ENCODE data around the gene MMS22L. TPM values are rescaled to one million over a fixed set of nuclear protein-coding genes. Genes with fewer than 3 reads are reported as not detected.

Gene MMS22L
- total RNA-seq, 1 experiment from 2014 or later = 19.3 TPM

- Histone ChIP-seq H3K27me3 (ENCODE audit: low read length) (no peaks in the 10 kb centered on the region), H3K4me2 (ENCODE audit: low read length) (no peak overlapping the region), H3K9ac (ENCODE audit: low read length) (no peak overlapping the region), H3K36me3 (ENCODE audit: low read depth, low read length) (0 out of 2 replicates have a peak, but pooled peaks cover 5% of the 10 kb centered on the region), H3F3A (ENCODE audit: low read length, unreplicated experiment) (no peaks in the 10 kb centered on the region), H3K79me2 (ENCODE audit: low read length) (no peaks in the 10 kb centered on the region), H3K4me3 (ENCODE audit: low read length) (no peak overlapping the region), H3K27ac (ENCODE audit: low read length) (peak overlapping the region; percentile 30; the same call in 1 of the 2 replicates), H3K4me1 (ENCODE audit: insufficient read depth, low read length) (no peaks in the 10 kb centered on the region), H4K20me1 (ENCODE audit: low read length) (no peaks in the 10 kb centered on the region), H3K9me3 (ENCODE audit: low read length) (no peaks in the 10 kb centered on the region), H3K9me2 (replicated peaks; ENCODE audit: low read length) (no peaks in the 10 kb centered on the region), H2AFZ (ENCODE audit: low read length) (no peak overlapping the region)
- ChIA-PET POLR2A (ENCODE audit: unreplicated experiment) (no interaction called here), CTCF (no interaction called here)
- no TSS peak for BruUV-seq (replicated peaks)
- DNase-seq (peak; percentile 21), ATAC-seq (no peak)
- TF ChIP-seq CTCF (conservative IDR thresholded peaks at IDR 0.05; ENCODE audit: low read depth, low read length) (no peak), EZH2phosphoT487 (IDR thresholded peaks at IDR 0.05; ENCODE audit: borderline replicate concordance, low read length) (no peak)
- intact Hi-C loops (cut with micrococcal nuclease) = no loop called here
These were observed 106.5 kb downstream of the MMS22L start for GRCh38 chr6:97176468-97176867.

GRCh38 chr6:97175806-97176205, 107.2 kb downstream of the MMS22L start:
- Histone ChIP-seq H3K79me2 (ENCODE audit: low read length) (no peaks in the 10 kb centered on the region), H3K4me3 (ENCODE audit: low read length) (no peak overlapping the region), H3K36me3 (ENCODE audit: low read depth, low read length) (0 out of 2 replicates have a peak, but pooled peaks cover 5% of the 10 kb centered on the region), H3K27ac (ENCODE audit: low read length) (no peak overlapping the region), H3K9me3 (ENCODE audit: low read length) (no peaks in the 10 kb centered on the region), H3F3A (ENCODE audit: low read length, unreplicated experiment) (no peaks in the 10 kb centered on the region), H3K27me3 (ENCODE audit: low read length) (no peaks in the 10 kb centered on the region), H4K20me1 (ENCODE audit: low read length) (no peaks in the 10 kb centered on the region), H2AFZ (ENCODE audit: low read length) (no peak overlapping the region), H3K4me1 (ENCODE audit: insufficient read depth, low read length) (no peaks in the 10 kb centered on the region), H3K9ac (ENCODE audit: low read length) (no peak overlapping the region), H3K9me2 (replicated peaks; ENCODE audit: low read length) (no peaks in the 10 kb centered on the region), H3K4me2 (ENCODE audit: low read length) (no peak overlapping the region)
- intact Hi-C loops (cut with micrococcal nuclease) = no loop called here
- ATAC-seq = no peak
- BruUV-seq (replicated peaks) = no TSS peak
- no peak for DNase-seq
- POLR2A ChIA-PET (ENCODE audit: unreplicated experiment) = no interaction called here
- CTCF ChIA-PET = no interaction called here
- TF ChIP-seq EZH2phosphoT487 (IDR thresholded peaks at IDR 0.05; ENCODE audit: borderline replicate concordance, low read length) = no peak
- no peak for TF ChIP-seq EZH2 (IDR thresholded peaks at IDR 0.05; ENCODE audit: low read length, unreplicated experiment)
- no peak for TF ChIP-seq CTCF (conservative IDR thresholded peaks at IDR 0.05; ENCODE audit: low read depth, low read length)

GRCh38 chr6:97174471-97174870, 108.5 kb downstream of the MMS22L start:
- H3F3A ChIP-seq (ENCODE audit: low read length, unreplicated experiment) = no peaks in the 10 kb centered on the region
- 0 out of 2 replicates have a peak, but pooled peaks cover 5% of the 10 kb centered on the region for H3K36me3 ChIP-seq (ENCODE audit: low read depth, low read length)
- no peaks in the 10 kb centered on the region for H3K9me3 ChIP-seq (ENCODE audit: low read length)
- no peaks in the 10 kb centered on the region for H3K9me2 ChIP-seq (replicated peaks; ENCODE audit: low read length)
- no peak for DNase-seq
- no peaks in the 10 kb centered on the region for H3K79me2 ChIP-seq (ENCODE audit: low read length)
- CTCF ChIA-PET = no interaction called here
- no peak for TF ChIP-seq EZH2phosphoT487 (IDR thresholded peaks at IDR 0.05; ENCODE audit: borderline replicate concordance, low read length)
- TF ChIP-seq EZH2 (IDR thresholded peaks at IDR 0.05; ENCODE audit: low read length, unreplicated experiment) = no peak
- no peak for TF ChIP-seq CTCF (conservative IDR thresholded peaks at IDR 0.05; ENCODE audit: low read depth, low read length)
- no peak overlapping the region for H3K4me2 ChIP-seq (ENCODE audit: low read length)
- H3K4me3 ChIP-seq (ENCODE audit: low read length) = no peak overlapping the region
- no peak overlapping the region for H3K27ac ChIP-seq (ENCODE audit: low read length)
- intact Hi-C loops (cut with micrococcal nuclease) = no loop called here
- POLR2A ChIA-PET (ENCODE audit: unreplicated experiment) = no interaction called here
- no peaks in the 10 kb centered on the region for H3K27me3 ChIP-seq (ENCODE audit: low read length)
- H4K20me1 ChIP-seq (ENCODE audit: low read length) = no peaks in the 10 kb centered on the region
- no peak for ATAC-seq
- H3K9ac ChIP-seq (ENCODE audit: low read length) = no peak overlapping the region
- no TSS peak for BruUV-seq (replicated peaks)
- no peak overlapping the region for H2AFZ ChIP-seq (ENCODE audit: low read length)
- no peaks in the 10 kb centered on the region for H3K4me1 ChIP-seq (ENCODE audit: insufficient read depth, low read length)
